ENCODE results near the gene STPG2.
"Not testable (repeated sequence)": the region's sequence is repeated elsewhere in the genome, so short reads cannot be mapped to it uniquely, and the experiment has no call there.

The STPG2 gene

GRCh38 chr4:97645071-97645821 lies 498.0 kb downstream of the STPG2 start:
- no peak for DNase-seq

DNA sequence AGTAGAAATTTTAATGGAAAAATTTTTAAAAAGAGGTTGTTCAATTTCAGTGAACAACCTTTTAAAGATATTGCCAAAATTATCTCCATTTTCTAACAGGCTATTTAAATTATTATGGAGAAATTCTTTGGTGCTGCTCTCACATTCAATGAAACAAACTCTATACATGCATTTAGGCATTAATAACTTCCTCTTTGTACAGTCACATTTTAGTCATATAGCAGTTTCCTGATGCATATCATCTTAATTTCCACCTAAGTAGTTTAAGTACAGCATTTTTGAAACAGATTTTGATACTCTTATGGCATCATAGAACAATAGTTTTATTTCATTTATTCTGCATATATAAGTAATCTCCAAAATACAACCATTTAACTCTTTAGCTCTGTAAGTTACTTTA lies 500.1 kb downstream of the STPG2 start:
- no peak for DNase-seq

DNA sequence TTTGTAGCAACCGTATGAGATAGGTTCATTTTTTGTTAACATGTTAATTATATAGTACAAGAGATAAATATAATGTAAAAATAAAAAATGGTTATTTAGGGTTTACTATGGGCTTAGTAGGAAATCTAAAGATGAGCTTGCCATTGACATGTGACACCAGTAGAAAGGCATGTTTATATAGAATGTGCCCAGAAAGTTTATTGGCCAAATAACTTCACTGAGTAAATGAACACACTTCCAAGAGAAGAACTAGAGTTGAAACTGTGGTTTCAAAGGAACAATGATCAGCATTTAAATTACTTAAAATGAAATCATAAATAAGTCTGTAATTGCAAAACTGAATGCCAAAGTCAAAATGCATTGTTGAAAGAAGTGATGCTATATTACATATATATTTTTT lies 503.3 kb downstream of the STPG2 start:
- DNase-seq, result no peak

- DNase-seq, result not testable (repeated sequence)
Measured at GRCh38 chr4:97633831-97634230, 509.4 kb downstream of the STPG2 start.

DNA sequence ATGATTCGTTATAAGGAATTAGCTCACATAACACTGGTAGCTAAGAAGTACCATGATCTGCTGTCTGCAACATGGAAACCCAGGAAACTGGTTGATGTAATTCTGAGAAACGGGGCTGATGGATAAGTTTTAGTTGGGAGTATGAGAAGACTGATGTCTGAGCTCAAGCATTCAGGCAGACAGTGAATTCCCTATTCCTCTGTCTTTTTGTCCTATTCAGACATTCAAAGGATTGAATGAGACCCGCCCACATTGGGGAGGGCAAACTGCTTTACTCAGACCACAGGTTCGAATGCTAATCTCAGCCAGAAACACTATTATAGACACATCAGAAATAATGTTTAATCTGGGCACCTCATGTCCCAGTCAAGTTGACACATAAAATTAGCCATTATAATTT lies 515.5 kb downstream of the STPG2 start:
- DNase-seq, result no peak

DNA sequence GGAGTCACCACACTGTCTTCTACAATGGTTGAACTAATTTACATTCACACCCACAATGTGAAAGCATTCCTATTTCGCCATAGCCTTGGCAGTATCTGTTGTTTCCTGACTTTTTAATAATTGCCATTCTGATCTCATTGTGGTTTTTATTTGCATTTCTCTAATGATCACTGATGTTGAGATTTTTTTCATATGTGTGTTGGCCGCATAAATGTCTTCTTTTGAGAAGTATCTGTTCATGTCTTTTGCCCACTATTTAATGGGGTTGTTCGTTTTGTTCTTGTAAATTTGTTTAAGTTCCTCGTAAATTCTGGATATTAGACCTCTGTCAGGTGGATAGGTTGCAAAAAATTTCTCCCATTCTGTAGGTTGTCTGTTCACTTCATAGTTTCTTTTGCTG lies 519.1 kb downstream of the STPG2 start:
- DNase-seq, result no peak

- no peak for DNase-seq
Measured at GRCh38 chr4:97605932-97606331, 537.3 kb downstream of the STPG2 start.

GRCh38 chr4:97593248-97593647 lies 550.0 kb downstream of the STPG2 start:
- DNase-seq, result no peak

DNA sequence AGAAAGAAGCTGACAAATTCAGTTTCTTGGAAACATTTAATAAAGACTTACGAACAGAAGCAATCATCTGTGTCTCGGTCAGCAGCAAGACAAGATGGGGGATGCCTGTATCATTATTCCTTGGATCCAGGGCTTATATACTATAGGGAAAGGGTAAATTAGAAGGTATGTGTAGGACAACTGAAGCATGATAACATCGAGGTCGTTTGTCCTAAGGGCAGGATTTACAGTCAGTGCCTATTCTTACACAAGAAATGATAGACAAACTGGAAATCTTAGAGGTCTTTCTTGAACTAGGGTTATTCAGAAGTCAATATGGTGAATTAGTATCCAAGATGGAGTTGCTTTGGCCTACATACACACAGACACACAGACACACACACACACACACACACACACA lies 553.0 kb downstream of the STPG2 start:
- DNase-seq, result no peak

DNA sequence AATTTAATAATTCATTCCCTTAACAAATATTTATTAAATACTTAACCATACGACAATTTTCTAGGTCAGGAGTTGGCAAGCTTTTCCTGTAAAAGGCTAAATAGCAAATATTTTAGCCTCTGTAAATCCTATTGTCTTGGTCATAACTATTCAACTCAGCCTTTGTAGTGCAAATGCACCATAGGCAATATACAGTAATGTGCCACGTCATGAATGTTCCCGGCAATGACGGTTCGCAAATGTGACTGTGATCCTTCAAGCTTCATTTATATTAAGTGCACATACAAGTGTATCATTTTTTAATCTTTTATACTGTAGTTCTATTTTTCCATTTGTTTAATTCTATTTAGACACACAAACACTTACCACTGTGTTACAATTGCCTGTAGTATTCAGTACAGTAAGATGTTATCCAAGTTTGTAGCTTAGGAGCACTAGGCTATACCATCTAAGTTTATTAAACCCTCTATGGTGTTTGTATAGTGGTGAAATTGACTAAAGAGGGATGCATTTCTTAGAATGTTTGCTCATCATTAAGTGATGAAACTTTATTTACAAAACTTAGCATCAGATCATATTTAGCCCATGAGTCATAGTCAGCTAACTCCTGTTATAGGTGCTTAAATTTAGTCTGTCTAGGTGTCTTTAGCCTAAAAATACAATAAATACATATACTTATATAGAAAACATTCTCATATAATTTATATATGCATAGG lies 553.6 kb downstream of the STPG2 start:
- no peak for DNase-seq

DNA sequence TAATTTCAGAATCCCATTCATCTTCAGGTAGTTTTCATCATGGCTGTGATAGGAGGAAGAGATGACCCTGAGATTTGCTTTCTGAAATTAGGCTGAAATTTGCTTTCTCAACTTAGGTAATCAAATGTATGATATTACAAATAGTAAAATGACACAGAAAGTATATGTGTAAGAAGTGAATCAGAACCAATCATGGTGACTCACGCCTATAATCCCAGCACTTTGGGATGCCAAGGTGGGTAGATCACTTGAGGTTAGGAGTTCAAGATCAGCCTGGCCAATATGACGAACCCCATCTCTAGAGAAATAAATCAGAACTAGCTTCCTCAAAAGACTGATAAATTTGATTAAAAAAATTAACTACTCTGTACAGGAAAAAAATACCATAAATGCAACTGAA lies 555.4 kb downstream of the STPG2 start:
- DNase-seq, result no peak

GRCh38 chr4:97585274-97585673 lies 558.0 kb downstream of the STPG2 start:
- DNase-seq, result no peak

DNA sequence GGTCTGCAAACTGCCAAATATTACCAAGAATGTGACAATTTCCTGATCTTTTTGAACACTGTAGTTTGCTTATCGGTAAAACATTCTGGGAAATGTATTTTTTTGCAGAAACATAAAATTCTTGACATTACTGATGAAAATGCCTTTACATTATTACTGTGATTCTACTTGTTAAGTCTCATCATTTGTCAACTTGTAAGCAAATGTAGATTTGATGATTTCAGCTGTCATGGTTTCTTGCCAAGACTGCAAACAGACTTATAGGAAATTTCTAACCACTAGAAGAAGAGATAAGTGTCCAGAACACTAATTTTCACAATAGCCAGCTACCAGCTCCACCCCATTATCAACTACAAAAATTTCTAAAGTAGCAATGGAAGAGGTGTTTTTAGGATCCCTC lies 560.4 kb downstream of the STPG2 start:
- no peak for DNase-seq

- no peak for DNase-seq
Measured at GRCh38 chr4:97577004-97577403, 566.3 kb downstream of the STPG2 start.

DNA sequence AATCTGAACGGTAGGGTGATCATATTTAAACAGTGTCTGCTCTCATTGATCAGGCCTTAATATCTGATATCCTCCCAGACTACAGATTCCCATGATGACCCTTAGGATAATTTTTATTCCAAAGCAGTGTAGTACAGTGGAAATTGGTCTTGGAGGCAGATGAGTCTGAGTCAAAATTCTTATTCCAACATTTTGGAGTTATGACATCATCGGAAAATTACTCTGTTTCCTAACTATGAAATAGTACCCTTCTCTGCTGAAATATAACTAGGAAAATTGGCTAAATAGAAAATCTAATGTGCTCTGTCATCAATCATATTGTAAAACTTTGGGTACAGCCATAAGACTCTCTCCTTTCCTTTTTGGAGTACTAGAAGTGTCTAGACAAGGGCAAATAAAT lies 583.3 kb downstream of the STPG2 start:
- no peak for DNase-seq

- DNase-seq, result no peak
Measured at GRCh38 chr4:97558204-97558778, 585.0 kb downstream of the STPG2 start.

DNA sequence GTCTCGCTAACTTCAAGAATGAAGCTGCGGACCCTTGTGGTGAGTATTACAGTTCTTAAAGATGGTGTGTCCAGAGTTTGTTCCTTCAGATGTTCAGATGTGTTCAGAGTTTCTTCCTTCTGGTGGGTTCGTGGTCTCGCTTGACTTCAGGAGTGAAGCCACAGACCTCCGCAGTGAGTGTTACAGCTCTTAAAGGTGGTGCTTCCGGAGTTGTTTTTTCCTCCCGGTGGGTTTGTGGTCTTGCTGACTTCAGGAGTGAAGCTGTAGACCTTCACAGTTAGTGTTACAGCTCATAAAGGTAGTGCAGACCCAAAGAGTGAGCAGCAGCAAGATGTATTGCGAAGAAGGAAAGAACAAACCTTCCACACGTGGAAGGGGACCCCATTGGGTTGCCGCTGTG lies 592.6 kb downstream of the STPG2 start:
- DNase-seq, result not testable (repeated sequence)

- DNase-seq, result no peak
Measured at GRCh38 chr4:97548943-97549583, 594.2 kb downstream of the STPG2 start.

DNA sequence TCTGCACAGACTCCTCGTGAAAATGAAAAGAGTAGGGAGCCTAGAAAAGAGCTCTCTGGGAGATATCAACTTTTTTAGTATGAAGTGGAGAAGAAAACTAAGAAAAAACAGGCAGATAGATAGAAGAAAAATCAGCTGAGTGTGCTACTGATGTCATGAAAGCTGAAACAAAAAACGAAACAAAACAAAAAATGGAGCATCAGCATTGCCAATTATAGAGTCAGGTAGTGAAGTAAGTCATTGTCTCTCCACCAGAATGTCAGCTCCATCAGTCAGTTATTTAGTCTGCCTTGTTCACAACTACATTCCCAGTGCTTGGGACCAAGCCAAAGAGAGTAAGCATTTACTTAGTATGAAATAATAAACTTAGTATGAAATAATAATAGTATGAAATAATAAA lies 595.1 kb downstream of the STPG2 start:
- no peak for DNase-seq

DNA sequence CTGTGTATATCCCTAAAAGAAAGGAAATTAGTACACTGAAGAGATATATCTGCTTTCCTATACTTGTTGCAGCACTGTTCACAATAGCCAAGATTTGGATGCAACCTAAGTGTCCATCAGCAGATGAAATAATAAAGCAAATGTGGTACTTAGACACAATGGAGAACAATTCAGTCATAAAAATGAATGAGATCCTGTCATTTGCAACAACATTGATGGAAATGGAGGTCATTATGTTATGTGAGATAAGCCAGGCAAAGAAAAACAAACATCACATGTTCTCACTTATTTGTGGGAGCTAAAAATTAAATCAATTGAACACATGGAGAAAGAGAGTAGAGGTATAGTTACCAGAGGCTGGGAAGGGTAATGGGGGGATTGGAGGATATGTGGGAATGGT lies 611.9 kb downstream of the STPG2 start:
- no peak for DNase-seq

GRCh38 chr4:97530676-97531075 lies 612.6 kb downstream of the STPG2 start:
- DNase-seq, result no peak

DNA sequence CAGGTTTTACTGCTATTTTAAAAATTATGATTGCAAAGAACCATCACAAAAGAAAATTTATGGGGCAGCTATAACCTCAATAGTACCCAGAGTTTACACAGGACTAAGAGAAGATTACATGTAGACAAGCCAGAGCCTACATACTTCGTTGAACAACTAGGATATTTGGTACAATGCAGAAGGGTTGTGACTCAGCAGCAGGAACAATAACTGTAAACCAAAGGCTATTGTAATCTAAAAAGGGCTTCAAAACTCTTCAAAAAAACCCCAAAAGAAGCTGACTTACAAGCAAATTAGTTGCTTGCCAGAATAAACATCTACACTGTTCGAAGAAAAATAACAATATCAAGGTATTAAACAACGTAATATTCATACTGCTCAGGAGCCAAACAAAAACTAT lies 618.0 kb downstream of the STPG2 start:
- no peak for DNase-seq

GRCh38 chr4:97517939-97518338 lies 625.3 kb downstream of the STPG2 start:
- DNase-seq, result no peak

Measured in hypothalamus (tissue), 51 donors.